Sigmoid colon (tissue), 4 donors: ENCODE data around the gene WFS1.

ENCODE experiments used
- EP300 ChIP-seq, 4 donors: sonication (generic); formaldehyde crosslinking; IDR thresholded peaks; one replicate each; pipeline ENCODE4 v1.6.1; 2017; ENCODE audit warnings: antibody characterized with exemption in 4 of 4
- POLR2A ChIP-seq, 2 donors: fragments of 450-650 bp; IDR thresholded peaks; one replicate each; pipeline ENCODE4 v1.6.1; 2016; ENCODE audit warnings: antibody characterized with exemption in 2 of 2, mild to moderate bottlenecking in 2 of 2, moderate library complexity in 2 of 2
- TF ChIP-seq, protein P1 (sequence below), 4 experiments: fragments of 450-650 bp in 3 of 4; fragments of 200-600 bp in 1 of 4; IDR thresholded peaks; one replicate each; pipeline ENCODE4 v1.5.1; 2016 to 2019; ENCODE audit warnings: antibody characterized with exemption in 4 of 4, mild to moderate bottlenecking in 3 of 4, moderate library complexity in 2 of 4

DNA sequence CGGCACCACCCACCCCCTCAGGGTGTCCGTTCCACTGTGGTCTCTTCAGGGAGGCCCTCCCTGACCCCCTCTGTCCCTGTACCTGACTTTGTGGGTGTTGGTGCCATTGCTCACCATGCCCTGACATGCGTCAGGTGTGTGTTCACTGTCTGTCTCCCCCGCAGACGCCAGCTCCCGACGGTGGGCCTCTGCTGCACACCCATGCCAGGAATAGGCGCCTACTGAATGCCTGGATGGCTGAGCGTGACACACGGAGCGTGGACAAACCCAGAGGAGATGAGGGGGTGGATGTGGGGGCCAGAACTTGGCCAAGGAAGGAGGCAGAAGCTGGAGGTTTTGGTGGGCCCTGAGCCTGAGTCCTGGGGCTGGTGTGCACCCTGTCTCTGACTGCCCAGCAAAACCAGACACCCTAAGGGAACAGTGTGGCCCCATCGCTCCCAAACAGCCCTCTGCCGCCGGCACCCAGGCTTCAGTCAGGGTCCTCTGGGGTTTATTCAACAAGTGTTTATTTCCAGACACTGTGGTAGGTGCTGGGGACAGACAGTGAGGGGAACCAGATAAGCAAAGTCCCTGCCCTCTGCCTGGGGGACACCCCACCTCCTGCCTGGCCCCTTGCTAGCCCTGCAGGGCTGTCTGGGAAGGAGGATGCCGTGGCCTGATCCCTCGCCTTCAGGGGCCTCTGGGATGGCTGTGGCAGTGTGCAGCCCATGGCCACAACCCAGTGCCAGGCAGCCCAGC lies 76.9 kb downstream of the WFS1 start:
- TF ChIP-seq POLR2A (IDR thresholded peaks at IDR 0.05) (no peak), EP300 (IDR thresholded peaks at IDR 0.05) (no peak)
- TF ChIP-seq, protein P1, sequence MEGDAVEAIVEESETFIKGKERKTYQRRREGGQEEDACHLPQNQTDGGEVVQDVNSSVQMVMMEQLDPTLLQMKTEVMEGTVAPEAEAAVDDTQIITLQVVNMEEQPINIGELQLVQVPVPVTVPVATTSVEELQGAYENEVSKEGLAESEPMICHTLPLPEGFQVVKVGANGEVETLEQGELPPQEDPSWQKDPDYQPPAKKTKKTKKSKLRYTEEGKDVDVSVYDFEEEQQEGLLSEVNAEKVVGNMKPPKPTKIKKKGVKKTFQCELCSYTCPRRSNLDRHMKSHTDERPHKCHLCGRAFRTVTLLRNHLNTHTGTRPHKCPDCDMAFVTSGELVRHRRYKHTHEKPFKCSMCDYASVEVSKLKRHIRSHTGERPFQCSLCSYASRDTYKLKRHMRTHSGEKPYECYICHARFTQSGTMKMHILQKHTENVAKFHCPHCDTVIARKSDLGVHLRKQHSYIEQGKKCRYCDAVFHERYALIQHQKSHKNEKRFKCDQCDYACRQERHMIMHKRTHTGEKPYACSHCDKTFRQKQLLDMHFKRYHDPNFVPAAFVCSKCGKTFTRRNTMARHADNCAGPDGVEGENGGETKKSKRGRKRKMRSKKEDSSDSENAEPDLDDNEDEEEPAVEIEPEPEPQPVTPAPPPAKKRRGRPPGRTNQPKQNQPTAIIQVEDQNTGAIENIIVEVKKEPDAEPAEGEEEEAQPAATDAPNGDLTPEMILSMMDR (IDR thresholded peaks at IDR 0.05): no peak
